HL-60 (cell line): ENCODE measurements around the gene TTC28.
"Not testable (repeated sequence)": the region's sequence is repeated elsewhere in the genome, so short reads cannot be mapped to it uniquely, and the experiment has no call there.

Experiments
- CTCF ChIP-seq: IDR thresholded peaks from one replicate; pipeline ENCODE4 v1.5.1; 2011; ENCODE audit warnings: low read length, control low read depth, inconsistent platforms; ENCODE audit not compliant: insufficient read depth
- POLR2AphosphoS5 ChIP-seq: IDR thresholded peaks from 2 replicates; pipeline ENCODE4 v1.6.1; 2012; ENCODE audit warnings: low read depth
- SPI1 ChIP-seq: IDR thresholded peaks from 2 replicates; pipeline ENCODE4 v1.6.1; 2012; ENCODE audit warnings: low read depth, mild to moderate bottlenecking, borderline replicate concordance
- TF ChIP-seq, protein P1 (sequence below): IDR thresholded peaks from 2 replicates; pipeline ENCODE4 v1.6.1; 2012; ENCODE audit warnings: low read depth; ENCODE audit not compliant: insufficient replicate concordance

DNA sequence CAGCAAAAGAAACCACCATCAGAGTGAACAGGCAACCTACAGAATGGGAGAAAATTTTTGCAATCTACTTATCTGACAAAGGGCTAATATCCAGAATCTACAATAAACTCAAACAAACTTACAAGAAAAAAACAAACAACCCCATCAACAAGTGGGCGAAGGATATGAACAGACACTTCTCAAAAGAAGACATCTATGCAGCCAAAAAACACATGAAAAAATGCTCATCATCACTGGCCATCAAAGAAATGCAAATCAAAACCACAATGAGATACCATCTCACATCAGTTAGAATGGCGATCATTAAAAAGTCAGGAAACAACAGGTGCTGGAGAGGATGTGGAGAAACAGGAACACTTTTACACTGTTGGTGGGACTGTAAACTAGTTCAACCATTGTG, 188.4 kb downstream of the TTC28 start:
- not testable (repeated sequence) for TF ChIP-seq CTCF, POLR2AphosphoS5, SPI1
- TF ChIP-seq, protein P1, sequence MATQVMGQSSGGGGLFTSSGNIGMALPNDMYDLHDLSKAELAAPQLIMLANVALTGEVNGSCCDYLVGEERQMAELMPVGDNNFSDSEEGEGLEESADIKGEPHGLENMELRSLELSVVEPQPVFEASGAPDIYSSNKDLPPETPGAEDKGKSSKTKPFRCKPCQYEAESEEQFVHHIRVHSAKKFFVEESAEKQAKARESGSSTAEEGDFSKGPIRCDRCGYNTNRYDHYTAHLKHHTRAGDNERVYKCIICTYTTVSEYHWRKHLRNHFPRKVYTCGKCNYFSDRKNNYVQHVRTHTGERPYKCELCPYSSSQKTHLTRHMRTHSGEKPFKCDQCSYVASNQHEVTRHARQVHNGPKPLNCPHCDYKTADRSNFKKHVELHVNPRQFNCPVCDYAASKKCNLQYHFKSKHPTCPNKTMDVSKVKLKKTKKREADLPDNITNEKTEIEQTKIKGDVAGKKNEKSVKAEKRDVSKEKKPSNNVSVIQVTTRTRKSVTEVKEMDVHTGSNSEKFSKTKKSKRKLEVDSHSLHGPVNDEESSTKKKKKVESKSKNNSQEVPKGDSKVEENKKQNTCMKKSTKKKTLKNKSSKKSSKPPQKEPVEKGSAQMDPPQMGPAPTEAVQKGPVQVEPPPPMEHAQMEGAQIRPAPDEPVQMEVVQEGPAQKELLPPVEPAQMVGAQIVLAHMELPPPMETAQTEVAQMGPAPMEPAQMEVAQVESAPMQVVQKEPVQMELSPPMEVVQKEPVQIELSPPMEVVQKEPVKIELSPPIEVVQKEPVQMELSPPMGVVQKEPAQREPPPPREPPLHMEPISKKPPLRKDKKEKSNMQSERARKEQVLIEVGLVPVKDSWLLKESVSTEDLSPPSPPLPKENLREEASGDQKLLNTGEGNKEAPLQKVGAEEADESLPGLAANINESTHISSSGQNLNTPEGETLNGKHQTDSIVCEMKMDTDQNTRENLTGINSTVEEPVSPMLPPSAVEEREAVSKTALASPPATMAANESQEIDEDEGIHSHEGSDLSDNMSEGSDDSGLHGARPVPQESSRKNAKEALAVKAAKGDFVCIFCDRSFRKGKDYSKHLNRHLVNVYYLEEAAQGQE, result not testable (repeated sequence)
